Activated naive CD4-positive, alpha-beta T cell treated with anti-CD3 and anti-CD28 coated beads for 36 hours (primary cell): ENCODE measurements around the gene OR2B6. TPM values are rescaled to one million over a fixed set of nuclear protein-coding genes. Genes with fewer than 3 reads are reported as not detected.
"Not testable (repeated sequence)": the region's sequence is repeated elsewhere in the genome, so short reads cannot be mapped to it uniquely, and the experiment has no call there.

ENCODE experiments used
- CTCF ChIA-PET: fragments of 350-600 bp; sonication (Branson Sonifier 250); formaldehyde crosslinking; loops from one replicate; lab custom pipeline; 2021; ENCODE audit warnings: antibody characterized with exemption; lab: Charles Lee
- DNase-seq: peaks from one replicate; pipeline ENCODE4 v3.0.0-alpha.2; 2020
- H3K27ac Mint-ChIP-seq: one replicate; pipeline ENCODE4 v1.8.0; 2021; ENCODE audit warnings: mild to moderate bottlenecking, mixed read lengths
- H3K27me3 Mint-ChIP-seq: one replicate; pipeline ENCODE4 v1.8.0; 2021; ENCODE audit warnings: low read depth, mixed read lengths
- H3K36me3 Mint-ChIP-seq: one replicate; pipeline ENCODE4 v1.8.0; 2021; ENCODE audit warnings: low read depth, mixed read lengths
- H3K4me1 Mint-ChIP-seq: one replicate; pipeline ENCODE4 v1.8.0; 2021; ENCODE audit warnings: low read depth, mixed read lengths
- H3K4me3 Mint-ChIP-seq: one replicate; pipeline ENCODE4 v1.8.0; 2021; ENCODE audit warnings: mild to moderate bottlenecking, moderate library complexity, mixed read lengths
- H3K9me3 Mint-ChIP-seq: one replicate; pipeline ENCODE4 v1.8.0; 2021; ENCODE audit warnings: mixed read lengths
- intact Hi-C: fragments of 100-400 bp; cut with micrococcal nuclease; formaldehyde crosslinking; loops from one replicate; pipeline ENCODE4 v1.15.1; 2023
- total RNA-seq, 2 experiments: library from RNA; stranded (reverse); gene quantifications; one replicate each; pipeline ENCODE4 v1.2.3, GENCODE V29; 2021

Gene OR2B6
- not detected for total RNA-seq

GRCh38 chr6:27956941-27957340 is at the start of gene OR2B6:
Gene OR2B6 (plus strand): TSS chr6:27957241. CDS start chr6:27957241, 0 bp downstream.
- H3K27me3 Mint-ChIP-seq: peaks cover 40% of the 10 kb centered on the region
- no peak for DNase-seq
- no peaks in the 10 kb centered on the region for H3K36me3 Mint-ChIP-seq
- H3K27ac Mint-ChIP-seq: no peak within 1 kb of the TSS
- no peaks in the 10 kb centered on the region for H3K4me1 Mint-ChIP-seq
- intact Hi-C loops: no loop called here
- no peaks in the 10 kb centered on the region for H3K9me3 Mint-ChIP-seq
- CTCF ChIA-PET: no interaction called here
- no peak within 1 kb of the TSS for H3K4me3 Mint-ChIP-seq

GRCh38 chr6:27908017-27908416 is 49.0 kb upstream of the OR2B6 start:
- H3K9me3 Mint-ChIP-seq: no peaks in the 10 kb centered on the region
- H3K4me1 Mint-ChIP-seq: no peaks in the 10 kb centered on the region
- intact Hi-C loops: no loop called here
- H3K27me3 Mint-ChIP-seq: peaks cover 2% of the 10 kb centered on the region
- H3K4me3 Mint-ChIP-seq: no peak overlapping the region
- no peak overlapping the region for H3K27ac Mint-ChIP-seq
- no peak for DNase-seq
- H3K36me3 Mint-ChIP-seq: no peaks in the 10 kb centered on the region
- CTCF ChIA-PET: no interaction called here

- Mint-ChIP-seq H3K27me3 (peaks cover 13% of the 10 kb centered on the region), H3K4me3 (no peak within 1 kb of the TSS), H3K9me3 (no peaks in the 10 kb centered on the region), H3K27ac (no peak within 1 kb of the TSS), H3K4me1 (no peaks in the 10 kb centered on the region), H3K36me3 (no peaks in the 10 kb centered on the region)
- intact Hi-C loops: no loop called here
- DNase-seq: no peak
- CTCF ChIA-PET: no interaction called here
These were observed 45.0 kb upstream of the OR2B6 start, which contains the start of gene OR2B2 for GRCh38 chr6:27911956-27912446. Gene OR2B2 (minus strand): TSS chr6:27912396. CDS start chr6:27912319, 77 bp downstream.

- H3K4me3 Mint-ChIP-seq: no peak overlapping the region
- H3K9me3 Mint-ChIP-seq: no peaks in the 10 kb centered on the region
- peaks cover 10% of the 10 kb centered on the region for H3K27me3 Mint-ChIP-seq
- H3K27ac Mint-ChIP-seq: no peak overlapping the region
- H3K4me1 Mint-ChIP-seq: no peaks in the 10 kb centered on the region
- CTCF ChIA-PET: no interaction called here
- DNase-seq: no peak
- intact Hi-C loops: no loop called here
- no peaks in the 10 kb centered on the region for H3K36me3 Mint-ChIP-seq
These were observed 34.1 kb upstream of the OR2B6 start for GRCh38 chr6:27922949-27923348.

- no peaks in the 10 kb centered on the region for H3K36me3 Mint-ChIP-seq
- H3K9me3 Mint-ChIP-seq: no peaks in the 10 kb centered on the region
- H3K27me3 Mint-ChIP-seq: peaks cover 12% of the 10 kb centered on the region
- no peak overlapping the region for H3K4me3 Mint-ChIP-seq
- DNase-seq: no peak
- CTCF ChIA-PET: interaction anchor here (0.6 kb wide), 1 partner anchor 413 kb away, joined by 4 read pairs; no protein-coding TSS in a partner anchor
- H3K27ac Mint-ChIP-seq: no peak overlapping the region
- intact Hi-C loops: no loop called here
- H3K4me1 Mint-ChIP-seq: no peaks in the 10 kb centered on the region
These were observed 32.9 kb upstream of the OR2B6 start for GRCh38 chr6:27924179-27924578.

GRCh38 chr6:27928041-27928440 is 29.0 kb upstream of the OR2B6 start:
- peaks cover 10% of the 10 kb centered on the region for H3K27me3 Mint-ChIP-seq
- CTCF ChIA-PET, H3K9me3 Mint-ChIP-seq, H3K4me1 Mint-ChIP-seq, H3K4me3 Mint-ChIP-seq, intact Hi-C loops, DNase-seq, H3K27ac Mint-ChIP-seq, H3K36me3 Mint-ChIP-seq: not testable (repeated sequence)

- H3K4me3 Mint-ChIP-seq, H3K9me3 Mint-ChIP-seq, H3K4me1 Mint-ChIP-seq, H3K36me3 Mint-ChIP-seq, H3K27ac Mint-ChIP-seq, intact Hi-C loops, DNase-seq: not testable (repeated sequence)
- peaks cover 15% of the 10 kb centered on the region for H3K27me3 Mint-ChIP-seq
- CTCF ChIA-PET: interaction anchor here (0.6 kb wide), 1 partner anchor 462 kb away, joined by 3 read pairs; no protein-coding TSS in a partner anchor
These were observed 27.1 kb upstream of the OR2B6 start for GRCh38 chr6:27929930-27930329.

GRCh38 chr6:27931209-27931608 is 25.8 kb upstream of the OR2B6 start:
- CTCF ChIA-PET: no interaction called here
- no peak overlapping the region for H3K4me3 Mint-ChIP-seq
- no peaks in the 10 kb centered on the region for H3K4me1 Mint-ChIP-seq
- peaks cover 16% of the 10 kb centered on the region for H3K27me3 Mint-ChIP-seq
- H3K9me3 Mint-ChIP-seq: peaks cover 2% of the 10 kb centered on the region
- intact Hi-C loops: no loop called here
- H3K27ac Mint-ChIP-seq: no peak overlapping the region
- no peaks in the 10 kb centered on the region for H3K36me3 Mint-ChIP-seq
- DNase-seq: no peak

GRCh38 chr6:27940766-27941165 is 16.3 kb upstream of the OR2B6 start:
- Mint-ChIP-seq H3K27ac (no peak overlapping the region), H3K4me1 (no peaks in the 10 kb centered on the region), H3K27me3 (peaks cover 43% of the 10 kb centered on the region), H3K36me3 (no peaks in the 10 kb centered on the region), H3K9me3 (peaks cover 2% of the 10 kb centered on the region), H3K4me3 (no peak overlapping the region)
- intact Hi-C loops: no loop called here
- CTCF ChIA-PET: no interaction called here
- DNase-seq: no peak

GRCh38 chr6:27943072-27943471 is 14.0 kb upstream of the OR2B6 start:
- H3K9me3 Mint-ChIP-seq, DNase-seq, CTCF ChIA-PET, H3K36me3 Mint-ChIP-seq, H3K4me3 Mint-ChIP-seq, H3K4me1 Mint-ChIP-seq, intact Hi-C loops, H3K27ac Mint-ChIP-seq: not testable (repeated sequence)
- H3K27me3 Mint-ChIP-seq: peaks cover 47% of the 10 kb centered on the region

- CTCF ChIA-PET: no interaction called here
- Mint-ChIP-seq H3K27me3 (peaks cover 24% of the 10 kb centered on the region), H3K9me3 (peaks cover 2% of the 10 kb centered on the region), H3K27ac (no peak overlapping the region), H3K4me1 (no peaks in the 10 kb centered on the region), H3K4me3 (no peak overlapping the region), H3K36me3 (no peaks in the 10 kb centered on the region)
- no peak for DNase-seq
- intact Hi-C loops: no loop called here
These were observed 8.8 kb upstream of the OR2B6 start for GRCh38 chr6:27948237-27948636.

- CTCF ChIA-PET: no interaction called here
- Mint-ChIP-seq H3K4me3 (no peak overlapping the region), H3K27ac (no peak overlapping the region), H3K9me3 (no peaks in the 10 kb centered on the region), H3K36me3 (no peaks in the 10 kb centered on the region), H3K27me3 (peaks cover 33% of the 10 kb centered on the region), H3K4me1 (no peaks in the 10 kb centered on the region)
- no peak for DNase-seq
- intact Hi-C loops: no loop called here
These were observed 6.0 kb upstream of the OR2B6 start for GRCh38 chr6:27951040-27951439.

GRCh38 chr6:27957516-27957915 is 475 bp downstream of the OR2B6 start:
- H3K27ac Mint-ChIP-seq: no peak overlapping the region
- no peaks in the 10 kb centered on the region for H3K9me3 Mint-ChIP-seq
- H3K36me3 Mint-ChIP-seq: no peaks in the 10 kb centered on the region
- H3K4me3 Mint-ChIP-seq: no peak overlapping the region
- intact Hi-C loops: no loop called here
- no peak for DNase-seq
- peaks cover 37% of the 10 kb centered on the region for H3K27me3 Mint-ChIP-seq
- CTCF ChIA-PET: no interaction called here
- no peaks in the 10 kb centered on the region for H3K4me1 Mint-ChIP-seq
